GM10248 (cell line): ENCODE data around the gene SUCLA2.

ENCODE experiments used
- CTCF ChIA-PET: fragments of 300-600 bp; sonication (Branson Sonifier 250); formaldehyde crosslinking; extraction: SDS; loops from one replicate; lab custom pipeline; 2021; ENCODE audit warnings: antibody characterized with exemption; lab: Yijun Ruan, JAX
- POLR2A ChIA-PET: fragments of 350-650 bp; sonication (Branson Sonifier 250); formaldehyde crosslinking; extraction: SDS; loops from one replicate; lab custom pipeline; 2020; ENCODE audit warnings: antibody characterized with exemption; lab: Yijun Ruan, JAX
- DNase-seq: peaks from one replicate; pipeline ENCODE4 v3.0.0; 2012; ENCODE audit errors: extremely low spot score
- CTCF ChIP-seq: IDR thresholded peaks from 2 replicates; pipeline ENCODE4 v1.5.1; 2012; ENCODE audit warnings: mild to moderate bottlenecking, low read depth; ENCODE audit errors: extremely low read depth, missing control alignments, control extremely low read depth

SUCLA2 gene

GRCh38 chr13:48038761-48039160 is 37.7 kb upstream of the SUCLA2 start:
- DNase-seq, result peak; percentile 34
- no peak for TF ChIP-seq CTCF
- POLR2A ChIA-PET, result no interaction called here
- CTCF ChIA-PET, result interaction anchor here (0.8 to 5.4 kb wide), 21 partner anchors 10 to 1240 kb away, joined by 3 to 73 read pairs (median 8); partner anchors contain the start of genes MED4 and SUCLA2

- DNase-seq, result peak; percentile 95
- ChIA-PET POLR2A (interaction anchor here (0.6 to 1.3 kb wide), 3 partner anchors 21 to 843 kb away, joined by 3 to 5 read pairs (median 3); no protein-coding TSS in a partner anchor), CTCF (interaction anchor here (0.8 to 5.4 kb wide), 32 partner anchors 11 to 1238 kb away, joined by 3 to 73 read pairs (median 4); partner anchors contain the start of genes MED4 and SUCLA2)
- peak; percentile 97 for TF ChIP-seq CTCF
These were observed 36.5 kb upstream of the SUCLA2 start, which contains the start of gene NUDT15 for GRCh38 chr13:48037346-48038173. Gene NUDT15, plus strand, starts transcription at chr13:48037726. Its CDS starts 21 bp downstream, at chr13:48037747.

GRCh38 chr13:48029859-48030258 is 28.8 kb upstream of the SUCLA2 start:
- TF ChIP-seq CTCF, result no peak
- no peak for DNase-seq
- ChIA-PET CTCF (interaction anchor here (1.2 kb wide), 1 partner anchor 16 kb away, joined by 3 read pairs; no protein-coding TSS in a partner anchor), POLR2A (no interaction called here)

- CTCF ChIA-PET, result no interaction called here
- DNase-seq, result no peak
- POLR2A ChIA-PET, result no interaction called here
- TF ChIP-seq CTCF, result no peak
These were observed 27.0 kb upstream of the SUCLA2 start for GRCh38 chr13:48028066-48028465.

- POLR2A ChIA-PET, result no interaction called here
- CTCF ChIA-PET, result interaction anchor here (1.0 kb wide), 1 partner anchor 12 kb away, joined by 3 read pairs; no protein-coding TSS in a partner anchor
- no peak for TF ChIP-seq CTCF
- DNase-seq, result no peak
These were observed 18.7 kb upstream of the SUCLA2 start for GRCh38 chr13:48019796-48020195.

GRCh38 chr13:48018637-48019036 is 17.6 kb upstream of the SUCLA2 start:
- ChIA-PET POLR2A (no interaction called here), CTCF (interaction anchor here (1.0 kb wide), 1 partner anchor 11 kb away, joined by 3 read pairs; no protein-coding TSS in a partner anchor)
- TF ChIP-seq CTCF, result no peak
- no peak for DNase-seq
